ENCODE results near the gene URB2.
"Not testable (repeated sequence)": the region's sequence is repeated elsewhere in the genome, so short reads cannot be mapped to it uniquely, and the experiment has no call there.

The URB2 gene

GRCh38 chr1:229704157-229704556 lies 78.1 kb downstream of the URB2 start:
- no peak for DNase-seq (ENCODE audit: low read depth)
- H3K4me3 ChIP-seq (ENCODE audit: low read length): no peak overlapping the region
- TF ChIP-seq CTCF (conservative IDR thresholded peaks at IDR 0.05; ENCODE audit: low read length): no peak

GRCh38 chr1:229705152-229705551 lies 79.1 kb downstream of the URB2 start:
- not testable (repeated sequence) for DNase-seq (ENCODE audit: low read depth); H3K4me3 ChIP-seq (ENCODE audit: low read length)

DNA sequence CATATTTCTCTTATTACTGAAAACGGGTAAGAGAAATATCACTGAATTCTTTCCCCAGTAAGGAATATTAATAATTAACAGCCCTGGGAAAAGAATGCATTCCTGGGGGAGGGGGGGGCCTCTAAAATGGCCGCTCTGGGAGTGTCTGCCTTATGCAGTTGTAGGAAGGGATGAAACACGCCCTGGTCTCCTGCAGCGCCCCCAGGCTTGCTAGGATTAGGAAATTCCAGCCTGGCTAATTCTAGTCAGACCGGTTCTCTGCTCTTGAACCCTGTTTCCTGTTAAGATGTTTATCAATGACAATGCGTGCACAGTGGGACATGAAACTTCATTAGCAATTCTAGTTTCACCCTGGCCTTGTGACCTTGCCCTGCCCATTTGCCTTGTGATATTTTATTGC lies 81.1 kb downstream of the URB2 start:
- H3K4me3 ChIP-seq (ENCODE audit: low read length); DNase-seq (ENCODE audit: low read depth): not testable (repeated sequence)

DNA sequence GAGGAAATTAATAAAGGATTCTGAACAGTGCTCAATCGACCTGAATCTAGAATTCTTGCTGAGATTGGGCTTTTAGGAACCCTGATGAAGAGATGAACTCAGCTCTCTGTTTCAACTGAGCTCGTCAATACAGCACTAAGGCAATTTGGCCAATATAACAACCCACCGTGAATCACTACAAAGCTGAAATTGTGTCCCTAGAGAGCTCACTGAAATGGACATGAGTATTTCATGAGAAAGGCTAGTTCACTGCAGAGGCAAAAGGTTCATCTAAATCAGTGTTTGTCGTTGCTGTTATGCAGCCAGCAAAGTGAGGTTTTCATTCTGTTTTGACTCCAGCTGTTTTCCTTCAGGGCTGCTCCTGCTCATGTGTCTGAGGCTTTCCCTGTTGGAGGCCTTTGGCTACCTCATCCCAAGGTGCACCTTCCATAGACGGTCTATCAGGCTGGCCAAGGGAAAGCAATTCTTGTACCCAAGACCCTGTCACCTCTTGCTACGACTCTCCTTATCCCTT lies 83.5 kb downstream of the URB2 start:
- TF ChIP-seq CTCF (conservative IDR thresholded peaks at IDR 0.05; ENCODE audit: low read length): no peak
- no peak for DNase-seq (ENCODE audit: low read depth)
- H3K4me3 ChIP-seq (ENCODE audit: low read length): no peak overlapping the region
